ENCODE data around the gene PTPN13. TPM values are rescaled to one million over a fixed set of nuclear protein-coding genes. Genes with fewer than 3 reads are reported as not detected.

PTPN13 gene
- total RNA-seq, 2 donors from 2014 or later: 6.2 to 12.1 TPM

DNA sequence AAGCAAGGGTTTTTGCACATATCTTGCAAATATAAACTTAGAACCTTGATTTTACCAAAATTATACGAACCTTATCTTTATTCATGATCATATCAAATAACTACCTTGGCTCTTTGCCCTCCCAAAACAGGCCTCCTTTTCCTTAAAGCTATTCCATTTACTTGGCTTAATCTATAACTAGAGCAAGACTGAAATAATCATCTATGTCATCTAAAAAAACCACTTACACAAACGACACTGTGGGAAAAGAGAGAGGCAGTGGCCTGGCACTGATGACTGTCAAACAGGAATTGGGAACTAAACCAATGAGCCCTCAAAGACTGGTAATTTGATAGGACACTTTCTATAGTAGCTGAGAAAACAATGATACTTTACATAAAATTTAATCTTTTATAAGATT, 11.7 kb upstream of the PTPN13 start:
- H3K27me3 ChIP-seq: no peaks in the 10 kb centered on the region
- H3K36me3 ChIP-seq: no peaks in the 10 kb centered on the region
- TF ChIP-seq, protein P1, sequence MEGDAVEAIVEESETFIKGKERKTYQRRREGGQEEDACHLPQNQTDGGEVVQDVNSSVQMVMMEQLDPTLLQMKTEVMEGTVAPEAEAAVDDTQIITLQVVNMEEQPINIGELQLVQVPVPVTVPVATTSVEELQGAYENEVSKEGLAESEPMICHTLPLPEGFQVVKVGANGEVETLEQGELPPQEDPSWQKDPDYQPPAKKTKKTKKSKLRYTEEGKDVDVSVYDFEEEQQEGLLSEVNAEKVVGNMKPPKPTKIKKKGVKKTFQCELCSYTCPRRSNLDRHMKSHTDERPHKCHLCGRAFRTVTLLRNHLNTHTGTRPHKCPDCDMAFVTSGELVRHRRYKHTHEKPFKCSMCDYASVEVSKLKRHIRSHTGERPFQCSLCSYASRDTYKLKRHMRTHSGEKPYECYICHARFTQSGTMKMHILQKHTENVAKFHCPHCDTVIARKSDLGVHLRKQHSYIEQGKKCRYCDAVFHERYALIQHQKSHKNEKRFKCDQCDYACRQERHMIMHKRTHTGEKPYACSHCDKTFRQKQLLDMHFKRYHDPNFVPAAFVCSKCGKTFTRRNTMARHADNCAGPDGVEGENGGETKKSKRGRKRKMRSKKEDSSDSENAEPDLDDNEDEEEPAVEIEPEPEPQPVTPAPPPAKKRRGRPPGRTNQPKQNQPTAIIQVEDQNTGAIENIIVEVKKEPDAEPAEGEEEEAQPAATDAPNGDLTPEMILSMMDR (IDR thresholded peaks at IDR 0.05): no peak
- no peaks in the 10 kb centered on the region for H3K9me3 ChIP-seq
- peaks cover 0 to 3% of the 10 kb centered on the region in 2 donors for H3K4me1 ChIP-seq
- no peak for DNase-seq (ENCODE audit: low spot score)
- H3K4me3 ChIP-seq: peak overlapping the region in 1 of 2 donors; percentile 2
- H3K27ac ChIP-seq: no peak overlapping the region

DNA sequence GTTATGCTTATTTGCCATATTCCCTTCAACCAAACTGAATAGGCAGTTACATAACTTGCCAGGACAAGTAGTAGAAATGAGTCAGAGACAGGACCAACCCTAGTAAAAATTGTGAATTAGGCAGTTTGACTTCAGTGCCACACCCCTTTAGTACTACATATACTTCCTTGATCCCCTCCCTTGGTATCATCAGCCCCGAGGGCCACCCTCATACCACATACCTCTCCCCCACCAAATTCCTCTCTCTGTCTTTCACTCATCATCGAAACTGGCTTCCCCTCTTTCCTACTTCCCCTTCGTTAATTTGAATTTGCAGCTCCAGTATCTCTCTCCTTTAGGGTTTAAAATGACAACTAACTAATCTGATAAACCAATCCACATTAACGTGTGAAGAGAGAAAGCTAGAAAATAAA, 7.9 kb upstream of the PTPN13 start:
- peak overlapping the region; percentile 17 to 51 for H3K27ac ChIP-seq
- H3K27me3 ChIP-seq: no peaks in the 10 kb centered on the region
- H3K4me3 ChIP-seq: no peak overlapping the region
- peaks cover 0 to 4% of the 10 kb centered on the region in 2 donors for H3K4me1 ChIP-seq
- no peaks in the 10 kb centered on the region for H3K9me3 ChIP-seq
- TF ChIP-seq, protein P1 (IDR thresholded peaks at IDR 0.05): no peak
- no peaks in the 10 kb centered on the region for H3K36me3 ChIP-seq
- DNase-seq (ENCODE audit: low spot score): no peak

DNA sequence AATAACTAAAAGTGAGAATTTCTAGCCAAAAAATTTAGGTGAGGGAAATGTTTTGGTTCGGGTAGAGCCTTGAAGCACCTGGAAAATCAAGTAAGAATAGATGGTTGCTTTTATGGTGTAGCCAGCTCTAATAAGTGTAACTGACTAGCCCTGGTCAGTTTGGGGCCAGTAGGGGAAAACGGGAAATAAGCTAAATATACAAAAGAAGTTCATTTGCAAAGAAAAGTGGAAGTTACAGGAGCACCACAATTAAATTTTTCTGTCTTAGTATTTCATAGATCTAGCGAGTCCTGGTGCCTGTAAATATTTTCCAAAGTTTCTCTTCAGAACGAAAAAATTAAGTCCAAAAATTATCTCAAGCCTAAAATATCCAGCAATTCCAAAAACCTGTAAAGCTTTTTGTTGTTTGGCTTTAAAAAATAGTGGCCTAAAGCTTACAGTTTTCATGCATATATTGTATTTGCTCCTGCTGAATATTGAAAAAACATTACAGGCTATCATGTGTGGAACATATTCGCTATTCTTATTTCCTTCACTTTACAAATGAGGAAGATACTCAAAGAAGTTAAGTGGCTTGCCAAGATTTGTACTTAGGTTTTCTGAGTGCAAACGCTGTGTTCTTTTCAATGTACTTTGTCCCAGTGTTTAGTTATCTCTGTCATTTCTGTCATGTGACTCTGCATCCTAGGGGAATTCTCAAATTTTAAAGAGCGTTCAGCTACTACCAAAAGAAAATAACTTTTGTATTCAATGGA, 7.3 kb upstream of the PTPN13 start:
- Histone ChIP-seq H3K4me1 (peaks cover 0 to 4% of the 10 kb centered on the region in 2 donors), H3K27ac (peak overlapping the region; percentile 17 to 51), H3K36me3 (no peaks in the 10 kb centered on the region), H3K9me3 (no peaks in the 10 kb centered on the region), H3K27me3 (no peaks in the 10 kb centered on the region), H3K4me3 (no peak overlapping the region)
- no peak for DNase-seq (ENCODE audit: low spot score)
- TF ChIP-seq, protein P1 (IDR thresholded peaks at IDR 0.05): no peak

DNA sequence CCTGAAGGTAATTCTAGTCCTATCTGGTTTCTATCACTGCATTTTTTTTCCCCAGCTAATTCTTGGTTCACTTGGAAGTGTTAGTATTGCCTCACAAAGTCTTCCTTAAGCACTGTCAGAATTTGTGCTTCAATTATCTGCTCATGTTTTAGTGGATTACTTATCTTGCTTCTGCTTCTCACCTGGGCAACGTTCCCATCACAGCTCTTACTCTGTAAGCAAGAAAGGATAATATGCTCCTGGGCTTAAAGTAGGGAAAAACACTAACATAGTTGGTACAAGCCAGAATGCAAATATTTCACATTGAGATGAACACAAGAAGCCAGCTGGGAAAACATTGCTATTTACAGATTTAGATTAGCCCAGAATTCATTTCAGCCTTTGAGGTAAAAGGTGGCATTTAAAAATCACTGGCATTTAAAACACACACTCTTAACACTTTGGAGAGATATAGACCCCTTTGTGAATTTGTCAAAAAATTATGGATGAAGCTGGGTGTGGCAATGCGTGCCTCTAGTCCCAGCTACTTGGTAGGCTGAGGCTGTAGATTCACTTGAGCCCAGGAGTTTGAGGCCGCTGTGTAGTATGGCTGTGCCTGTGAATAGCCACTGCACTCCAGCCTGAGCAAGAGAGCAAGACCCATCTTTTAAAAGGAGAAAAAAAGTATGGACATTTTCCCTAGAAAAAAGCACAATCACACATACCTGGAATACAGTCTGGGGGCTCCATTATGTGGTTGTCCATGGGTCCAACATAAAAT, 6.6 kb upstream of the PTPN13 start:
- H3K27me3 ChIP-seq: no peaks in the 10 kb centered on the region
- H3K4me3 ChIP-seq: no peak overlapping the region
- no peaks in the 10 kb centered on the region for H3K9me3 ChIP-seq
- H3K36me3 ChIP-seq: no peaks in the 10 kb centered on the region
- H3K27ac ChIP-seq: peak overlapping the region in 1 of 2 donors; percentile 51
- peaks cover 0 to 4% of the 10 kb centered on the region in 2 donors for H3K4me1 ChIP-seq
- no peak for DNase-seq (ENCODE audit: low spot score)
- TF ChIP-seq, protein P1 (IDR thresholded peaks at IDR 0.05): no peak

DNA sequence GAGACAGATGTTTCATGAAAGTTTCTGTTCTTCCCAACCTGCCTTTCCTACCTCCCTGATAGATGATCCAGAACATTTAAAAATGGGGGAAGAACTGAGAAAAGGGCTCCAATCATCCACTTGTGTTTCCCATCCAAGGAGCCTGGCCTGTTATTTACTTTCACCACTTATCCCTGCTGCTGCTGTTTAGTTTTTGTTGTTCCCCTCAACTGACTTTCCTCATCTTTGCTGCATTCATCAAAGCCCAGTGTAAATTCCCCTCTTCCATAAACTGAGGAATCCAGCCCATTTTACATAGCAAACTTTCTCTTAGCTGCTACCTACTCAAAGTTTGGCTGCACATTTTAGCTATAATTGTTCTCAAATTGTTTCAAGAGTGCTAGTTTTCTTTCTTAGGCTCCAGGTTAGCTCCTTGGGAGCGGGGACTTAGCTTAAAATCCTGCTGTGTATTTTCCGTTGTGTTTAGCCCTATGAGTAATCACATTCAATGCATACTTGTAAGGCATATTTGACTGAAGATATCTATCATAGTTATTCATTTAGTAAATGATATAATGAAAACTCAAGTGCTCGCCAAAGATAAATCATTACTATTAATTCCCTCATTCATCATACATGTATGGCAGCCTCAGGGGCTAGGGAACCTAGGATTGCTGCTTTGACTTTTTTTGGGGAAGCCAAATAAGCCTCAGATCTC, 1.4 kb upstream of the PTPN13 start:
- no peaks in the 10 kb centered on the region for H3K27me3 ChIP-seq
- DNase-seq (ENCODE audit: low spot score): no peak
- TF ChIP-seq, protein P1 (IDR thresholded peaks at IDR 0.05): no peak
- H3K36me3 ChIP-seq: no peaks in the 10 kb centered on the region
- no peaks in the 10 kb centered on the region for H3K9me3 ChIP-seq
- H3K4me1 ChIP-seq: peaks cover 0 to 7% of the 10 kb centered on the region in 2 donors
- H3K4me3 ChIP-seq: no peak overlapping the region
- H3K27ac ChIP-seq: peak overlapping the region in 1 of 2 donors; percentile 77

All from right atrium auricular region (tissue), 2 donors.